Rectal smooth muscle tissue (tissue), 1 donor: ENCODE results near the gene SLC25A18.
"Not testable (repeated sequence)": the region's sequence is repeated elsewhere in the genome, so short reads cannot be mapped to it uniquely, and the experiment has no call there.

Experiments used
- H3K27ac ChIP-seq: one replicate; pipeline ENCODE4 v1.7.0; 2013; ENCODE audit warnings: low read depth, low read length, inconsistent platforms
- H3K27me3 ChIP-seq: one replicate; pipeline ENCODE4 v1.7.0; 2013; ENCODE audit warnings: low read length; ENCODE audit not compliant: control insufficient read depth, insufficient read depth
- H3K36me3 ChIP-seq: one replicate; pipeline ENCODE4 v1.7.0; 2013; ENCODE audit warnings: low read length; ENCODE audit not compliant: control insufficient read depth, insufficient read depth
- H3K4me1 ChIP-seq: one replicate; pipeline ENCODE4 v1.7.0; 2013; ENCODE audit warnings: low read length; ENCODE audit not compliant: control insufficient read depth, insufficient read depth
- H3K4me3 ChIP-seq: one replicate; pipeline ENCODE4 v1.7.0; 2013; ENCODE audit warnings: low read length
- H3K9ac ChIP-seq: one replicate; pipeline ENCODE4 v1.7.0; 2013; ENCODE audit warnings: low read length

The SLC25A18 gene, protein sequence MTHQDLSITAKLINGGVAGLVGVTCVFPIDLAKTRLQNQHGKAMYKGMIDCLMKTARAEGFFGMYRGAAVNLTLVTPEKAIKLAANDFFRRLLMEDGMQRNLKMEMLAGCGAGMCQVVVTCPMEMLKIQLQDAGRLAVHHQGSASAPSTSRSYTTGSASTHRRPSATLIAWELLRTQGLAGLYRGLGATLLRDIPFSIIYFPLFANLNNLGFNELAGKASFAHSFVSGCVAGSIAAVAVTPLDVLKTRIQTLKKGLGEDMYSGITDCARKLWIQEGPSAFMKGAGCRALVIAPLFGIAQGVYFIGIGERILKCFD

GRCh38 chr22:17562906-17563870 lies at the start of gene SLC25A18:
Gene SLC25A18, plus strand, starts transcription at chr22:17563498. Its CDS starts 16,447 bp downstream, at chr22:17579945.
- H3K27me3 ChIP-seq: no peaks in the 10 kb centered on the region
- H3K9ac ChIP-seq: no peak within 1 kb of the TSS
- peak within 1 kb of the TSS; percentile 82 for H3K27ac ChIP-seq
- no peaks in the 10 kb centered on the region for H3K36me3 ChIP-seq
- peak within 1 kb of the TSS; percentile 6 for H3K4me3 ChIP-seq
- peaks cover 19% of the 10 kb centered on the region for H3K4me1 ChIP-seq

DNA sequence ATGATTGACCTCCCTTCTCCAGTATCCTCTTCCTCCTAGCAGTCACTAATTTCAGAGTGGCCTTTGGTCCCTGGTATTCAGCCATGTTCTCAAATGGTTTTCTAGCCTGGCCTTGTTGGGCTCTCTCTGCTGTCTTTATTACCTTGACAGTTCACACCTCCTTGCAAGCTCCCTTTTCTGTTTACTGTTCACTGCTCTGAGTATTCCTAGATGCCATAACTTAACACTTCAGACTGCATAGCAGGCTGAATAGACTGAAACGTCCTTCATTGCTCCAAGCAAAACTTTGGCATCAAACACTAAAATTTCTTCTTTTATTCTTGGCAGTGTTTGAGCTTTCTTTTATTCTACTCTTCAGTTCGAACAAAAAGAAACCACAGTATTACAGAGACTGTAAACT lies 49.7 kb upstream of the SLC25A18 start:
- Histone ChIP-seq H3K9ac (no peak overlapping the region), H3K27ac (no peak overlapping the region), H3K4me1 (no peaks in the 10 kb centered on the region), H3K36me3 (no peaks in the 10 kb centered on the region), H3K4me3 (no peak overlapping the region), H3K27me3 (no peaks in the 10 kb centered on the region)

GRCh38 chr22:17514084-17514483 lies 49.2 kb upstream of the SLC25A18 start:
- H3K36me3 ChIP-seq: no peaks in the 10 kb centered on the region
- H3K27ac ChIP-seq: no peak overlapping the region
- H3K4me3 ChIP-seq: no peak overlapping the region
- no peaks in the 10 kb centered on the region for H3K27me3 ChIP-seq
- no peak overlapping the region for H3K9ac ChIP-seq
- no peaks in the 10 kb centered on the region for H3K4me1 ChIP-seq

- no peak overlapping the region for H3K4me3 ChIP-seq
- no peaks in the 10 kb centered on the region for H3K27me3 ChIP-seq
- H3K4me1 ChIP-seq: no peaks in the 10 kb centered on the region
- no peak overlapping the region for H3K27ac ChIP-seq
- no peak overlapping the region for H3K9ac ChIP-seq
- H3K36me3 ChIP-seq: no peaks in the 10 kb centered on the region
Measured at GRCh38 chr22:17518406-17518805, 44.9 kb upstream of the SLC25A18 start.

- H3K4me1 ChIP-seq, H3K27ac ChIP-seq, H3K9ac ChIP-seq, H3K36me3 ChIP-seq, H3K27me3 ChIP-seq, H3K4me3 ChIP-seq: not testable (repeated sequence)
Measured at GRCh38 chr22:17521971-17522370, 41.3 kb upstream of the SLC25A18 start.

GRCh38 chr22:17523925-17524324 lies 39.4 kb upstream of the SLC25A18 start:
- Histone ChIP-seq H3K4me3 (no peak overlapping the region), H3K9ac (no peak overlapping the region), H3K27ac (no peak overlapping the region), H3K4me1 (no peaks in the 10 kb centered on the region), H3K27me3 (no peaks in the 10 kb centered on the region), H3K36me3 (no peaks in the 10 kb centered on the region)

DNA sequence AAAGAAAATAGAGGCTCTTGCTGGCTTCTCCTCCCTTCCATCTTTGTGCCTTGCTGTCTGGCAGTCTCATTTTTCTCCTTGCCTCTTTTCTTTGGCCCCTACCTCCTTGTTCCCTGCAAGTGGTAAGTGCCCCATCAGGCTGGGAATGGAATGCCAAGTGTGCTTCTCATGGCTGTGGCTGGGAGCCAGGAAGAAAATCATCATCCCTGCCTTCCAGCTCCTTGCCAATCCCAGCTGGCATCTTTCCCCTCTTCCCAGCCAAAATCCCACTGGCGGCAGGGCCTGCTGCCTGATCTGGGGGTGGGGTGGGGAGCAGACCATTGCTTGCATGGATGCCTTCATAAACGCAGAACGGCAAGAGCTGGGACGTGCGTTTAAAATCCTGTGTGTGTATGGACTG lies 27.0 kb upstream of the SLC25A18 start:
- H3K27ac ChIP-seq: no peak overlapping the region
- H3K4me3 ChIP-seq: no peak overlapping the region
- H3K27me3 ChIP-seq: no peaks in the 10 kb centered on the region
- no peaks in the 10 kb centered on the region for H3K36me3 ChIP-seq
- peaks cover 3% of the 10 kb centered on the region for H3K4me1 ChIP-seq
- H3K9ac ChIP-seq: no peak overlapping the region

DNA sequence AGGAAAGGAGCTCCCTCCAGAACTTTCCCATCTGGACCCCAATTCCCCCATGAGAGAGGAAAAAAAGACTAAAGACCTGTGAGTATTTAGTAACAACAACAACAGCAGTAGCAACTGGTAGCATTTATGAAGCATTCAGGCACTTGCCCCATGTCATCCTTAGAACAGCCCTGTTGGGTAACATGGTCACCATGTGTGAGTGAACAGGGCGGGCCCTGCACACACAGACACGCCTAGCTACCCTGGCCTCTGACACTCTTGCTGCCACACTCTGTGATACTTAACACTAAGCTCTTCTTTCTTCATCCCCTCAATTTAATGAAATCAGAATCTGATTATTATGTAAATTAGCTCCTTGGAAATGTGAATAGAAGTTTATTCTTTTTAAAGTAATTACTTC lies 26.1 kb upstream of the SLC25A18 start:
- no peak overlapping the region for H3K27ac ChIP-seq
- no peaks in the 10 kb centered on the region for H3K36me3 ChIP-seq
- H3K4me3 ChIP-seq: no peak overlapping the region
- no peak overlapping the region for H3K9ac ChIP-seq
- H3K27me3 ChIP-seq: no peaks in the 10 kb centered on the region
- peaks cover 3% of the 10 kb centered on the region for H3K4me1 ChIP-seq

DNA sequence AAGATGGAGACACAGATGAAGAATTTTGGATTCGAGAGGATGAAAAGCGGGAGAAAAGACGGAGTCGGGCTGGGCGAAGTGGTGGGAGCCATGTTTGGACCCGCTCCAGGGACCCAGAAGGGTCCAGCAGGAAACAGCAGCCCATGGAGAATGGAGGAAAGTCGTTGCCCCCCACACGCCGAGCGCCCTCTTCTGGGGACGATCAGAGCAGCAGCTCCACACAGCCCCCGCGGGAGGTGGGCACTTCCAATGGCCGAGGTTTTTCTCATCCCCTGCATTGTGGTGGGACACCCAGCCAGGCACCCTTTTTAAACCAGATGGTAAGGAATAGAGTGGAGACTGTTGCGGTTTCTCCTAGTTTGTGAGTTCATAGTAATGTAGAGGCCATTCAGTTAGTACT lies 22.8 kb upstream of the SLC25A18 start:
- H3K4me1 ChIP-seq: peaks cover 3% of the 10 kb centered on the region
- H3K9ac ChIP-seq: no peak overlapping the region
- no peak overlapping the region for H3K4me3 ChIP-seq
- H3K27me3 ChIP-seq: no peaks in the 10 kb centered on the region
- no peaks in the 10 kb centered on the region for H3K36me3 ChIP-seq
- H3K27ac ChIP-seq: no peak overlapping the region

DNA sequence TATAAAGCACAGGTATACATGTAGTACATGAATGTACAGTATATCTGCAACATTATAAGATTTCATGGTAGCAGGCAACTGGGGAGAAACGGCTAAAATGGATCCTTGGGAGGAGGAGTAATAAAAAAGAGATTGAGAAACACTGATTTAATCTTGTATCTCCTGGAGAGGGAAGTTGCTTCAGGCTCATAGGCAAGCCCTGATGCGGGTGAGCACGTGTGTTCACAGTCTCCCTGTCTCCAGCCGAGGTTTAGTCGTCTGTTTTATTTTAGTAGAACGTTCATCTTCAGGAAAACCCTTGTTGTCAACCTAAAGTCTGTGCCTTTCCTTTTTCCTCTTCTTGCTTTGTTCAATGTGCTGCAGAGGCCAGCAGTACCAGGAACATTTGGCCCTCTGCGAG lies 21.8 kb upstream of the SLC25A18 start:
- Histone ChIP-seq H3K27me3 (no peaks in the 10 kb centered on the region), H3K4me1 (no peaks in the 10 kb centered on the region), H3K4me3 (no peak overlapping the region), H3K27ac (no peak overlapping the region), H3K9ac (no peak overlapping the region), H3K36me3 (no peaks in the 10 kb centered on the region)

- H3K4me1 ChIP-seq: no peaks in the 10 kb centered on the region
- H3K9ac ChIP-seq: no peak overlapping the region
- no peaks in the 10 kb centered on the region for H3K27me3 ChIP-seq
- no peaks in the 10 kb centered on the region for H3K36me3 ChIP-seq
- H3K4me3 ChIP-seq: no peak overlapping the region
- no peak overlapping the region for H3K27ac ChIP-seq
Measured at GRCh38 chr22:17542452-17542851, 20.8 kb upstream of the SLC25A18 start.

DNA sequence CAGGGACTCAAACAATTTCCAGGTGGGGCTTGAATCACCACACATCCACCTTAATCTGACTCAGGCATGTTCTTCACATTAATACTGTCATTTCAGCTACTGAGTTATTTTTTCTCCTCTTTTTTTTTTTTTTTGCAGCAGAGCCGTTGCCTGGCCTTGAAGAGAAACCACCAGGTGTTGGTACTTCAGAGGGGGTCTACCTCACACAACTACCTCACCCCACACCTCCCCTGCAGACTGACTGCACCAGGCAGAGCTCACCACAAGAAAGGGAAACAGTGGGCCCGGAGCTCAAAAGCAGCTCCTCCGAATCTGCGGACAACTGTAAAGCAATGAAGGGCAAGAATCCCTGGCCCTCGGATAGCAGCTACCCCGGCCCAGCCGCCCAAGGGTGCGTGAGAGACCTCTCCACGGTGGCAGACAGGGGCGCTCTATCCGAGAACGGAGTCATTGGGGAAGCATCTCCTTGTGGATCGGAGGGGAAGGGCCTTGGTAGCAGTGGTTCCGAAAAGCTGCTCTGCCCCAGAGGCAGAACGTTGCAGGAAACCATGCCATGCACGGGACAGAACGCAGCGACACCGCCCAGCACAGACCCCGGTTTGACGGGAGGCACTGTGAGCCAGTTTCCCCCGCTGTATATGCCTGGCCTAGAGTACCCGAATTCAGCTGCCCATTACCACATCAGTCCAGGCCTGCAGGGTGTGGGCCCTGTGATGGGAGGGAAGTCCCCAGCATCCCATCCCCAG lies 15.1 kb upstream of the SLC25A18 start:
- H3K27ac ChIP-seq: no peak overlapping the region
- no peaks in the 10 kb centered on the region for H3K27me3 ChIP-seq
- H3K36me3 ChIP-seq: no peaks in the 10 kb centered on the region
- H3K4me3 ChIP-seq: no peak overlapping the region
- no peaks in the 10 kb centered on the region for H3K4me1 ChIP-seq
- H3K9ac ChIP-seq: no peak overlapping the region
